Measurements from ENCODE around the gene TMEM235.

The TMEM235 gene

GRCh38 chr17:78273813-78274212 is 42.4 kb downstream of the TMEM235 start:
- DNase-seq = no peak

GRCh38 chr17:78275355-78275754 is 43.9 kb downstream of the TMEM235 start:
- no peak for DNase-seq

- no peak for DNase-seq
These were observed 44.9 kb downstream of the TMEM235 start for GRCh38 chr17:78276098-78276887.

GRCh38 chr17:78278139-78278741 is 46.8 kb downstream of the TMEM235 start:
- DNase-seq = no peak

- no peak for DNase-seq
These were observed 48.0 kb downstream of the TMEM235 start for GRCh38 chr17:78279360-78279990.

GRCh38 chr17:78281249-78281845 is 49.9 kb downstream of the TMEM235 start:
- no peak for DNase-seq

GRCh38 chr17:78284146-78284545 is 52.7 kb downstream of the TMEM235 start:
- DNase-seq = peak; percentile 64 to 68

GRCh38 chr17:78289004-78289403 is 57.6 kb downstream of the TMEM235 start:
- DNase-seq = no peak

- DNase-seq = peak; percentile 90 to 91
These were observed 58.5 kb downstream of the TMEM235 start for GRCh38 chr17:78289802-78290363.

Data from AML-193 (cell line).